ENCODE results near the gene PROKR1.

The PROKR1 gene

DNA sequence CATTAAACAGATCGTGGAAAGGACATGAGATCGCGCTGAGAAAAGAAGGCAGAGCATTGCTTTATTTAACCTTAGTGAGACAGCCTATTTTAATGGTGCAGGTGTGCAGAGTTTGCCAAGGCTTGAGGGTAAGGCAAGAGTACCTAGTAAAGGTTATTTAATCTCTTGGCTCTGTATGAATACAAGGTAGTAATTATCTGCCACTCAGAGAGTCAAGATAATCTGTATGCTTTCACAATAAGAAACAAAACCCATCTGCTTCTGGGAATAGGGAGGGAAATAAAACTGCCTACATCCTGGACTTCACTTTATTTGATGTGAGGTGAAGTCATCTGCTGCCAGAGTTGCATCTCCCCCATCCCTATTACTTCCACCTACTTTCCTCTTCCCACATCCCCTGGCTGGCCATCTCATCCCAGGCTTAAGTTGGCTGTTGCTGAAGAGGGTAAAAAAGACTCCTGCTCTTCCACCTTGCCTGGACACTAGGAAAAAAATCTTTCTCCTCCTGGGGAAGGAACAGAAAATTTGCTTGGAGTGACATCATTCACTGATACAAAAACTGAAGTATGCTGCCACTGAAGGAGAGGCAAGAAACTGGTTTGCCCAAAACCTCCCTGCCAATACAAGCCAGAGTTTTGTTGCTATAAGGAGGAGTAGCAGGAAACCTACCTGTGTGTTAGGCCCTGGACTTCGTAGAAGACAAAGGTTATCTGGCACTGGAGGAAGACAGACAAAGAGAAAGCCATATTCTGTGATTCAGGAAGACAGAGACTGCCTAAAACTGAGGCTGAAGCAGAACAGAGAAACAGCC lies 55.4 kb downstream of the PROKR1 start:
- DNase-seq (ENCODE audit: low read depth): no peak

DNA sequence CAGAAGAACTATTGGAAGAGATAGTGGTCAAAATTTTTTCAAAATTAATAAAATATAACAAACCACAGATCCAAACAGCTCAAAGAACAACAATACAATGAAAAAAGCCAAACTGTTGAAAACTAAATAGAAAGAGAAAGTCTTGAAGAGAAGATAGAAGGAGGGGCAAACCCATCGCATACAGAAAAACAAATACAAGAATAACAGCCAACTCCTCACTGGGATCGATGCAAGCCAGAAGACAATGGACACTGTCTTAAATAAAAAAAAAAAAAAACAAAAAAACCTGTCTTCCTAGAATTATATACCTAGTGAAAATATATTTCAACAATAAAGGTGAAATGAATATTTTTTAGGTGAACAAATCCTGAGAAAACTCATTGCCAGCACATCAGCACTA lies 57.2 kb downstream of the PROKR1 start:
- DNase-seq (ENCODE audit: low read depth): no peak

DNA sequence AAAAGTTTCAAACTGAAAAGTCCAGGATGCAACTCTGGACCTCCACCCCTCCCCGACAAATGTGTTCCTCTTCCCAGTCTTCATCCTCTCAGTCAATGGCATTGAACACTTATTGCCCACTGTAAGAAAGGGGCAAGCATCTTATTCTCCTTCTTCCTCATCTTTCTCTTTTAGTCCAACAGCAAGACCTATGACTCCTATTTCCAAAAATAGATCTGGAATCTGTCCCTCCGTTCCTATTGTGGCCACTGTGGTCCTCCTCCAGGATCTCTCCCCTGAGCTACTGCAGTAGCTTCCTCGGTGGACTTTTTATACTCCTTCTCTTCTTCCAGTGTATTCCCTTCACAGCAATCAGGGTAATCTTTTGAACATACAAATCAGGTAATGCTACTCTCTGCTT lies 63.3 kb downstream of the PROKR1 start:
- DNase-seq (ENCODE audit: low read depth): no peak

Measured in GM04504 (cell line).